ENCODE data around the gene DIS3L2.

- TF ChIP-seq CTCF (IDR thresholded peaks at IDR 0.05): no peak
- no peak for TF ChIP-seq POLR2A (IDR thresholded peaks at IDR 0.05)
Measured at GRCh38 chr2:232116852-232117251, 155.3 kb downstream of the DIS3L2 start.

All from uterus (tissue), 2 donors.